HG03175 (cell line): ENCODE data around the gene SPATS2.

Experiments used
- ATAC-seq: cut with Tn5 transposase; IDR thresholded peaks from one replicate; pipeline ENCODE4 v1.9.1; 2021; ENCODE audit warnings: mild to moderate bottlenecking, moderate library complexity; ENCODE audit not compliant: unreplicated experiment

Gene SPATS2

DNA sequence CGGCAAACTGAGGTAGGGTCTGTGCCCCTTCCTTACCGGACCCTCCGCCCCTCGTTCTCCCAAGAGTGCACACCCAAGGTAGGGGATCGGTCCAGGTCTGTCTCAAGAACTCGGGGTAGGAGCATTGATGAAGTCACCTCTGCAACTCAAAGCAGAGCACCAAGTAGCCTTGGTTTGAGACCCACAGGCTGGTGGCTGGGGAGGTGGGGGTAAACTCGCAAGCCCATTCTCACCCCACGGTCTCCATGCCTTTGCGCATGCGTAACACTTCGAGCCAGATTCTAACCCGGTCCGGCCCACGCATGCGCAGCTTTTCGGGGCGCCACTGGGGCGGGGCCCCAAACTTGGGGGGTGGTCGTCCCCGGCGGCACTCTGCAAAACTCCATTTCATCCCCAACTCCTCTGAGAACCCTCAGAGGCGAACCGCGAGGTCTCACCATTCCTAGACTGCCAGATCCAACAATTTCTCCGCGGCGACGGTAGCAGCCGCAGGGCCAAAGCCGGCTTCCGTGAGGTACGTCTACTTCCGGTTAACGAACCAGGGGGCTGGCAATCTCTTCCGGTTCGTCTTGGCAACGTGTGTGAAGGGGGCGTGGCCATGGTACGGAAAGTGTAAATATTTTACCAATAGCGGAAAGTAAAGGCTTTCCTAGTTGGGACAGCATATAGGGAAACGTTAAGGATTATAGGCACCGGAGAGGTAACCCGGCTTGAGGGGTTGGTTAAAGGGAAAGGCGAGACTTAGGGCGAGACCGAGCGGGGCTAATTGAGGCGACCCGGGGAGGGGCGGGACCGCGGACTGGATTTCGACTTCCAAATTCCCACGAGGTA, 200.6 kb downstream of the SPATS2 start, which contains the start of gene MCRS1:
TSS of gene MCRS1 (minus strand) at position 532 of the 831 bp plus-strand sequence. CDS start 1,411 bp downstream, outside the sequence.
- peak; percentile 87 for ATAC-seq

DNA sequence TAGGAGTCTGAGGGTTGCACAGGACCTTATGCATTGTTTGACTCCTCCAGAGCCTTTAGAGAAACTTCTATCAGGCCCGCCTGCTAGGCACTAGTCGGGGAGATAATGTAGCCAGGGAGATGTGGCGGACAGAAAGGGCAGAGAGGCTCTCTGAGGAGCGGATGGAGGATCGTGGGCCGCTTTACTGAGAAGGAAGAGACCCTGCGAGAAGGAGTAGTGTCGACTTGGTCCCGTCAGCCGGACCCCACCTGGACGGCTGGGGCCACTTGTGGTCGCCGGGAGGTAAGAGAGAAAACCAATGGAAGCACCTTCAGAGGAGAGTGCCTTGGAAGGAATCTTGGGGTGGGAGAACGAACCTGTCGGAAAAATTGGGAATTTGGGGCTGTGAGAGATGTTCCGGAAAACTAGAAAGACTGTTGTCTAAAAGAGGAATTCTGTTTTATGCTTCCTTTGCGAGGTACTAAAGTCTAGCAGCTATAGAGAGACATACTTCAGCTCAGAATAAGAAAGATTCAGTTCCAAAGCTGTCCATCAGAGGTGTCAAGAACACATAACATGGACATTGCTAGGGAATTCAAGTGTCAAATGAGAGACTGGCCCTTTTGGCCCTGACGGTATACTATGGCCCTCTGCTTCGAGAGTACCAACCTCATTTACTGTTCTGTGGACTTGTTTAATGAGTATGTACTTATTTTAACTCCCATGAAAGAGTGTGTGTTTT, 201.3 kb downstream of the SPATS2 start:
- ATAC-seq, result peak; percentile 34
